COLO829 (cell line): ENCODE data around the gene GLDC.
A peak's percentile ranks its signal among the peaks of the same experiment; 100 is the strongest.

Source experiments
- DNase-seq: peaks from one replicate; pipeline ENCODE4 v3.0.0; 2012; ENCODE audit warnings: low spot score

Gene GLDC

DNA sequence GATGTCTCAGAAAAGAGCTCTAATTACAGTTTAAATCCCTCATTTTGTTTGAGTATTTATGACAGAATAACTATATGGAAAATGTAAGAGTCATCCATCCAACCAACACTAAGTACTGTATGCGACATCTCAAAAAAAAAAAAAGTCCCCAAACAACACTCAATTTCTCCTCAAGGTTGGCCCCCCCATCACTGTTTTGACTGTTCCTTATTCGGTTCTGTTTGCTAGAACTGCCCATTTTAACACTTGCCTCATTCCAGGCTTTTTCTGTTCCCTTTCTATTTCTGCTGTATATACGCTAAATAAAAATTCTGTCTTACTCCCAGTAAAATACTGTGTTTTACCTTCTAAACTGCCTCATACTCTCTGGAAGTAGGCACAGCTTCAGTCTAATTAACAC lies 25.2 kb downstream of the GLDC start:
- DNase-seq, result no peak

- no peak for DNase-seq
These were observed 25.6 kb downstream of the GLDC start for GRCh38 chr9:6619909-6620308.

GRCh38 chr9:6616951-6617602 lies 28.5 kb downstream of the GLDC start:
- no peak for DNase-seq

- DNase-seq, result no peak
These were observed 31.0 kb downstream of the GLDC start for GRCh38 chr9:6614489-6614888.

- DNase-seq, result no peak
These were observed 33.7 kb downstream of the GLDC start for GRCh38 chr9:6611865-6612264.

DNA sequence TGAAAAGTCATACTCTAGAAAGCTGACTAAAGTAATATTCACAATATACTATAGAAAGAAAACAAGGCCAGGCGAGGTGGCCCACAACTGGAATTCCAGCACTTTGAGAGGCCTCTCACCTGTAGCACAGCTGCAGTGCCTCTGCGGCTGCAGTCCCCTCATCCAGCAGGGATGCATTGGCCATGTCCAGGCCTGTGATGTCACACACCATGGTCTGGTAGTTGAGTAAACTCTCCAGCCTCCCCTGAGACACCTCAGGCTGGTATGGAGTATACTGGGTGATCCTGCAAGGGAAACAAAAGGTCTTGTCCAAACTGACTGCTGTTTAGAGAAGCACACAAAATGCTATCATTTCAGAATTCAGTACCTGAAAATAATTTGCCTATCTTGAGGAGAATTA lies 35.5 kb downstream of the GLDC start:
- DNase-seq, result no peak

GRCh38 chr9:6609497-6610016 lies 36.0 kb downstream of the GLDC start:
- no peak for DNase-seq

DNA sequence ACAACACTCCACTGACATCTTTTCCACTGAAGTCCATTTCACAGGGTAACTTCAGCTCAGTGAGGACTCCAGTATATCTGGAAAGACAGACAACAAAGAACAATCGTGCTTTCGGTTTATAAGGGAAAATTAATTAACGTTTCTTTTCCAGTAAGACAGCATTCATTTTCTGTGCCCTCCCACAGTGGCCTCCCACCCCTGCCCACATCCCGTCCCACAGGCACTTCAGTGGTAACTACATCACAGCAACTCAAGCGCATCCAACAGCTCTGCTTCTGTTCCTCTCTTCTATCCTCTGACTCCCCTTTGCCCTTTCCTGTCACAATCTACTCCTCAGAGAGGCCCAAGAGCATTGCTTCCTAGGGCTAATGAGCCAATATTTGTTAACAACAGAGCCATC lies 40.3 kb downstream of the GLDC start:
- DNase-seq, result peak; percentile 1

DNA sequence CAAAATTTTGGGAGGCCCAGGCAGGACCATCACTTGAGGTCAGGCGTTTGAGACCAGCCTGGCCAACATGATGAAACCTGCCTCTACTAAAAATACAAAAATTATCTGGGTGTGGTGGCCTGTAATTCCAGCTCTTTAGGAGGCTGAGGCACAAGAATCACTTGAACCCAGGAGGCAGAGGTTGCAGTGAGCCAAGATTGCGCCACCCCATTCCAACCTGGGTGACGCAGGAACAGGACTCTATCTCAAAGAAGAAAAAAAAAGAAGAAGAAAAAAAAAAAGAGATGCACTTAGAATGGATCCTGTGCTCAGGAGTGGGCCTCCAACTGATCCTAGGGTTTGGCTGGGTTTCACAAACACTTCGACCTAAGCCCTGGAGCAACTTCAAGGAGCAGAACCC lies 45.1 kb downstream of the GLDC start:
- DNase-seq, result no peak

- no peak for DNase-seq
These were observed 45.5 kb downstream of the GLDC start for GRCh38 chr9:6600006-6600405.

DNA sequence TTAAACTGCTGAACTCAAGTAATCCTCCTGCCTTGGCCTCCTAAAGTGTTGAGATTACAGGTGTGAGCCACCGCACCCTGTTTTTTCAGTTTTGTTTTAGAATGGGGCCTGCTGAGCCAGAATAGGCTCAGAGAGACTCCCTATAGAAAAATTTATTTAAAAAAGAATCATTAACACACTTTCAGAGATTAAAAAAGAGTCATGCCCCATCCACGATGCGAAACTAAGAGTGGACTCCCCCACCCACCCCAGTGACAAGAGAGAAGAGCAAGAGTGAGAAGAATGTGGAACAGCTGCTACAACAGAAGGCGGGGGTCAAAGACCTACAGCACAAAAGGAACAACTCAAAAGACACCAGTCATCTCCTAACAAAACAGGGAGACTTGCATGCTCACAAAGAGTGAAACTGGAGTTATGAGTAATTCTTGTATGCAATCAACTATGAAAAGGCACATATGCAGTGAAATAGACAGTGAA lies 47.2 kb downstream of the GLDC start:
- no peak for DNase-seq

GRCh38 chr9:6592791-6593190 lies 52.7 kb downstream of the GLDC start:
- DNase-seq, result no peak

GRCh38 chr9:6592231-6592630 lies 53.3 kb downstream of the GLDC start:
- no peak for DNase-seq

DNA sequence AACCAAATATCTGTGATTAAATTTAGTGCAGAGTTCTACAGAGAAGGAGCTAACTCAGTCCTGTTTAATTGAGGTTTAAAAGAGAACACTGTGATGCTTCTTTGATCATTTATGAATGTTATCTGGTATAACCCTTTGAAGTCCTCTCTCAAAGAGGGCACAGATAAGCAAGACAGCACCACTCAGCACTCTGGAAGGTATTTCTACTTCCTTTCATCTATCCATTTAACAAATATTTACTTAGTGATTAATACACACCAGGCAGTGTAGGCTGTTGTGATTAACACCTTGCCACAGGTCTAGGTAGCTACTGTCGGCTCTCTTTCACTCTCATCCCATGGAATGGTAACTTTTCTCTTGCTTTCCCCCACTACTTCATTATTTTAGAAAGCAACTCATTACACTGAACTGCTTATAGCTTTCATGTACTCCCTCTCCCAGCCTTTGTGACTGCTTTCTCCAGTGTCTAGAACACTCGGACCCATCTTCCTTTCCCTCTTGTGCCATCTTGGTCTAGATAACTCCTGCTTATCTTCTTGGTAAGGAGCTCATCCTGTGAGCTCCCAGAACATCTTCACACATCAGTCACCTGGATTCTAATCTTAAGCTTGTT lies 54.7 kb downstream of the GLDC start:
- no peak for DNase-seq

DNA sequence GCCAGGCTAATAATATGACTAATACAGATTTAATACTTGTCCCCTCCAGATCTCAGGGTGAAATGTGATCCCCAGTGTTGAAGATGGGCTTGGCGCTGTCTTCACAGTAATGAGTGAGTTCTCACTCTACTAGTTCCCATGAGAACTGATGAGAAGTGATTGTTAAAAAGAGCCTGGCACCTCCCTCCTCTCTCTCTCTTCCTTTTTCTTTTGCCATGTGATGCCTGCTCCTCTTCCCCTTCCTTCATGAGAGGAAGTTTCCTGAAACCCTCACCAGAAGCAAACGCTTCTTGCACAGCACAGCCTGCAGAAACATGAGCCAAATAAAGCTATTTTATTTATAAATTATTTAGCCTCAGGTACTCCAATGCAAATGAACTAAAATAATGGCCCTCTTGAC lies 55.2 kb downstream of the GLDC start:
- DNase-seq, result no peak

GRCh38 chr9:6584881-6585597 lies 60.5 kb downstream of the GLDC start:
- DNase-seq, result peak; percentile 11

GRCh38 chr9:6581253-6581652 lies 64.3 kb downstream of the GLDC start:
- DNase-seq, result no peak

GRCh38 chr9:6579613-6580012 lies 65.9 kb downstream of the GLDC start:
- no peak for DNase-seq

- DNase-seq, result peak; percentile 60
These were observed 68.5 kb downstream of the GLDC start for GRCh38 chr9:6576987-6577386.

- DNase-seq, result no peak
These were observed 70.0 kb downstream of the GLDC start for GRCh38 chr9:6575324-6576034.

DNA sequence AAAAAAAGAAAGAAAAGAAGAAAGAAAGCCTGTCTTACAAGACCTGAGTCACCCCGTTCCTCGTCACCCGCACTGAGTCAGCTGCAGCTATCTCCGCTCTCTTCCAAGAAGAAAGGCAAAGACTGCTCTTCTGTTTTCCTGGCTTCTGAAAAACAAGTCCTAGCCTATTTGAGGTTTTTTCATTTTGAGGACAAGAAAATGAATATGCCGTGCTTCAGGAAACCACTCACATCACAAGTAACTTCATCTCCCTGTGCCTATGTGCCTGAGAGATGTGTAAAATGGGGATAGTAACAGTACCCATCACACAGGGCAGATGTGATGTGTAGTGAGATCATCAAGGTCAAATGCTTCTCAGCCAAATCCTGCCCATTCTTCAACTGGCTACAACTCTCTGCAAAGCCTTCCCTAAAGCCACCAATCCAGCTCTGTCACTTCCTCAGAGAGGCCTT lies 78.4 kb downstream of the GLDC start:
- DNase-seq, result peak; percentile 69

DNA sequence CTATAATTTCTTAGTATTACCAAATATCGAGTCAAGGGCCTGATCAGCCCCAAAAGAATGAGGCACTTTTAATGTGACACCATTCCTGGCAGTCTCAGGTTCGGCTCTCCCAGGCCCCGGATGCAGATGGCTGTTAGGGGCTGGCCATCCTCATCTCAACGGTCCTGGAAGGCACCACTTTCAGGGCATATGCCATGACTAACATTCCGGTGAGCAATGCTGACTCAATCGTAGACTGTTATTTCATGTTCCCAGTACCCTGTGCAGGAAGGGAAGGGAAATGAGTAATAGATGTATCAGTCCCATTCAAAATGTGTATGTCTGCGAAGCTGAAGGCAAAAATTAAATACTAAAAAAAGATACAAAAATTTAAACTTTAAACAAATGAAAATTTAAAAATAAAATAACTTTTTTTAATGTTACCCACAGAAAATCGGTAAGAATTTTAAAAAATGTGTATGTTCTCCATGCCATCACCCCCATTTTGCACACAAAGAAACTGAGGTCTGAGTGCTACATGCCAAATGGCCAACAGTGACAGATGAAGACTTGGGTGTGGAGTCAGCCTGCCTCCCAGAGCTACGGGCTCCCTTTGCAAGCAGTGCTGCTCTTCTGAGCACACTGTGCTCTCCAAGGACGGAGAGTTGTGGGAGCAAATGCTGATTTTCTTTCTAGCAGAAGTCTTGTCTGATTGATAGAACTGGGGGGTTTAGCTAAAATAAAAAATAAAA lies 79.0 kb downstream of the GLDC start:
- peak; percentile 74 for DNase-seq
